Activated CD8-positive, alpha-beta T cell treated with anti-CD3 and anti-CD28 coated beads for 36 hours (primary cell): ENCODE measurements around the gene MICAL2. TPM values are rescaled to one million over a fixed set of nuclear protein-coding genes. Genes with fewer than 3 reads are reported as not detected.

Experiments used
- ATAC-seq: fragments of 200-7000 bp; cut with Tn5 transposase; one replicate; pipeline ENCODE4 v1.10.0; 2021; ENCODE audit warnings: mild to moderate bottlenecking, moderate library complexity
- CTCF ChIA-PET: fragments of 350-600 bp; sonication (Branson Sonifier 250); formaldehyde crosslinking; loops from one replicate; lab custom pipeline; 2021; ENCODE audit warnings: antibody characterized with exemption; lab: Charles Lee
- POLR2A ChIA-PET: fragments of 350-600 bp; sonication (Branson Sonifier 250); formaldehyde crosslinking; loops from one replicate; lab custom pipeline; 2021; ENCODE audit warnings: antibody characterized with exemption; lab: Charles Lee
- DNase-seq: peaks from one replicate; pipeline ENCODE4 v3.0.0-alpha.2; 2020
- H3K27ac Mint-ChIP-seq: one replicate; pipeline ENCODE4 v1.8.0; 2021; ENCODE audit warnings: mild to moderate bottlenecking, mixed read lengths
- H3K27me3 Mint-ChIP-seq: one replicate; pipeline ENCODE4 v1.8.0; 2021; ENCODE audit warnings: mixed read lengths
- H3K36me3 Mint-ChIP-seq: one replicate; pipeline ENCODE4 v1.8.0; 2021; ENCODE audit warnings: low read depth, mixed read lengths
- H3K4me1 Mint-ChIP-seq: one replicate; pipeline ENCODE4 v1.8.0; 2021; ENCODE audit warnings: low read depth, mixed read lengths
- H3K4me3 Mint-ChIP-seq: one replicate; pipeline ENCODE4 v1.8.0; 2021; ENCODE audit warnings: mild to moderate bottlenecking, moderate library complexity, mixed read lengths
- H3K9me3 Mint-ChIP-seq: one replicate; pipeline ENCODE4 v1.8.0; 2021; ENCODE audit warnings: mixed read lengths
- intact Hi-C: fragments of 100-400 bp; cut with micrococcal nuclease; formaldehyde crosslinking; loops from one replicate; pipeline ENCODE4 v1.10.0; 2022
- total RNA-seq, 2 experiments: library from RNA; stranded (reverse); gene quantifications; one replicate each; pipeline ENCODE4 v1.2.3, GENCODE V29; 2021
- TF ChIP-seq, protein P1 (sequence below): fragments of 200-600 bp; IDR thresholded peaks from one replicate; pipeline ENCODE4 v1.8.0; 2022; ENCODE audit warnings: antibody characterized with exemption, mild to moderate bottlenecking

MICAL2 gene
- total RNA-seq, 2 experiments from 2014 or later, result 99.8 to 105 TPM

DNA sequence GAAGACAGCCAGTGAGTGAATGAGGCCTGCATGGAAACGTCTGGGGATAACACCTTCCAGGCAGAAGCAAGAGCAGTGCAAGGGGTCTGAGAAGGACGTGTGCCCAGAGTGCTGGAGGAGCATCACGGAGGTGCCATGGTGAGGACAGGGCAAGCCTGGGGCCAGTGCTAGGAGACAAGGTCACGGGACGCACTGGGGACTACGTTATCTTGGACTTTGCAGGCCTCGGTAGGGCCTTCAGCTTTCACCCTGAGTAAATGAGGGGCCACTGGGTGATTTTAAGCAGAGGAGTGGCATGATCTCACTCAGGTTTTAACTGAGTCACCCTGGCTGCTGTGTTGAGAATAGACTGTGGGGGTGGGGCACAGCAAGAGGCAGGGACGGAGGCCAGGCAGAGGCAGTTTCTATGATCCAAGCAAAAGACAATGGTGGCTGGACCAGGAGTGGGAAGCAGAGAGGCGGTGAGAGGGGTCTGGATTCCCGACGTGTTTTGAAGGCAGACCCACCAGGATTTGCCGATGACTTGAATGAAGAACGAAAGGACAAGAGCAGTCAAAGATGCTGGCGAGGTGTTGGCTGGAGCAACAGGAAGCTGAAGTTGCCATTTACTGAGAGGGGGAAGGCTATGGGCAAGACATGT lies 164.3 kb downstream of the MICAL2 start:
- Mint-ChIP-seq H3K4me1 (no peaks in the 10 kb centered on the region), H3K4me3 (no peak overlapping the region), H3K27me3 (no peaks in the 10 kb centered on the region), H3K9me3 (no peaks in the 10 kb centered on the region), H3K36me3 (no peaks in the 10 kb centered on the region), H3K27ac (no peak overlapping the region)
- ChIA-PET POLR2A (interaction anchor here (0.9 kb wide), 1 partner anchor 14 kb away, joined by 3 read pairs; no protein-coding TSS in a partner anchor), CTCF (no interaction called here)
- TF ChIP-seq, protein P1, sequence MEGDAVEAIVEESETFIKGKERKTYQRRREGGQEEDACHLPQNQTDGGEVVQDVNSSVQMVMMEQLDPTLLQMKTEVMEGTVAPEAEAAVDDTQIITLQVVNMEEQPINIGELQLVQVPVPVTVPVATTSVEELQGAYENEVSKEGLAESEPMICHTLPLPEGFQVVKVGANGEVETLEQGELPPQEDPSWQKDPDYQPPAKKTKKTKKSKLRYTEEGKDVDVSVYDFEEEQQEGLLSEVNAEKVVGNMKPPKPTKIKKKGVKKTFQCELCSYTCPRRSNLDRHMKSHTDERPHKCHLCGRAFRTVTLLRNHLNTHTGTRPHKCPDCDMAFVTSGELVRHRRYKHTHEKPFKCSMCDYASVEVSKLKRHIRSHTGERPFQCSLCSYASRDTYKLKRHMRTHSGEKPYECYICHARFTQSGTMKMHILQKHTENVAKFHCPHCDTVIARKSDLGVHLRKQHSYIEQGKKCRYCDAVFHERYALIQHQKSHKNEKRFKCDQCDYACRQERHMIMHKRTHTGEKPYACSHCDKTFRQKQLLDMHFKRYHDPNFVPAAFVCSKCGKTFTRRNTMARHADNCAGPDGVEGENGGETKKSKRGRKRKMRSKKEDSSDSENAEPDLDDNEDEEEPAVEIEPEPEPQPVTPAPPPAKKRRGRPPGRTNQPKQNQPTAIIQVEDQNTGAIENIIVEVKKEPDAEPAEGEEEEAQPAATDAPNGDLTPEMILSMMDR, result no peak
- DNase-seq (peak; percentile 11), ATAC-seq (no peak)
- intact Hi-C loops, result no loop called here

DNA sequence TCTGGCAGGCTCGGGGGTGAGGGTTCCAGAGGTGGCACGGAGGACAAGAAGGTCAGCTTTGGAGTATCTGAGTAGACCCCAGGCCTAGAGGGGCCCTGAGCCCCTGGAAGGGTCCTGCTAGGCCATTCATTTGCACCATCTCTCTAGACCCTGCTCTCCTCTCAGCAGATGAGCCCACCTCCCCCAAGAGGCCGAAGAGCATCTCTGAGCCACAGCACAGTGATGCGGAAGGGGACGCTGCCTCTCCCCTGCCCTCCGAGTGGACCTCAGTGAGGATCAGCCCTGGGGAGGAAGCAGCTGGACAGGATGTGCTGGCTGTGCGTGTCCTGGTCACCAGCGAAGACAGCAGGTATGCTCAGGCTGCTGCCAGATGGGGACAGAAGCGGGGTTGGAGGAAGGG lies 165.4 kb downstream of the MICAL2 start:
- TF ChIP-seq, protein P1, result no peak
- H3K27me3 Mint-ChIP-seq, result no peaks in the 10 kb centered on the region
- intact Hi-C loops, result no loop called here
- no peak overlapping the region for H3K27ac Mint-ChIP-seq
- no peak for ATAC-seq
- no peaks in the 10 kb centered on the region for H3K36me3 Mint-ChIP-seq
- no peak overlapping the region for H3K4me3 Mint-ChIP-seq
- ChIA-PET CTCF (interaction anchor here (2.7 kb wide), 1 partner anchor 13 kb away, joined by 8 read pairs; no protein-coding TSS in a partner anchor), POLR2A (interaction anchor here (0.9 kb wide), 1 partner anchor 13 kb away, joined by 3 read pairs; no protein-coding TSS in a partner anchor)
- DNase-seq, result no peak
- peaks cover 3% of the 10 kb centered on the region for H3K4me1 Mint-ChIP-seq
- no peaks in the 10 kb centered on the region for H3K9me3 Mint-ChIP-seq

DNA sequence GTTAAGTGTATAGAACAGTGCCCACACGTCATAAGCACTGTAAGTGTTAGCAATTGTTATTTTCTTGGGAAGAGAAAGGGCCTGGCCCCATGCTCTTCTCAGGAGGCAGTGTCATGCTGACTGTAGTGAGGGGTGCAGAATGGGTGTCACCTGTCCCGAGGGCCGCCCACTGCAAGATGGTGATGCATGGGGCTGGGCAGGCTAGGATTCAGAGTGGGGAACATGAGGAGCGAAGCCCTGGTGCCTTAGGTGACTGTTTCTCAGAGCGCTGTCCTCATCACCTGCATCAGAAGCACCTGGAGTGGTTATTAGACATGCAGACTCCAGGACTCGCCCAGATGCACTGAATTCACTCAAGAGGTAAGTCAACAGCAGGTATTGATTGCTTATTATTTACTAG lies 166.0 kb downstream of the MICAL2 start:
- TF ChIP-seq, protein P1, result no peak
- Mint-ChIP-seq H3K9me3 (no peaks in the 10 kb centered on the region), H3K4me1 (peaks cover 5% of the 10 kb centered on the region), H3K4me3 (no peak overlapping the region), H3K36me3 (no peaks in the 10 kb centered on the region), H3K27ac (no peak overlapping the region), H3K27me3 (no peaks in the 10 kb centered on the region)
- ChIA-PET CTCF (interaction anchor here (2.7 to 9.0 kb wide), 2 partner anchors 12 to 229 kb away, joined by 8 to 167 read pairs; no protein-coding TSS in a partner anchor), POLR2A (no interaction called here)
- intact Hi-C loops, result no loop called here
- no peak for ATAC-seq
- DNase-seq, result no peak

DNA sequence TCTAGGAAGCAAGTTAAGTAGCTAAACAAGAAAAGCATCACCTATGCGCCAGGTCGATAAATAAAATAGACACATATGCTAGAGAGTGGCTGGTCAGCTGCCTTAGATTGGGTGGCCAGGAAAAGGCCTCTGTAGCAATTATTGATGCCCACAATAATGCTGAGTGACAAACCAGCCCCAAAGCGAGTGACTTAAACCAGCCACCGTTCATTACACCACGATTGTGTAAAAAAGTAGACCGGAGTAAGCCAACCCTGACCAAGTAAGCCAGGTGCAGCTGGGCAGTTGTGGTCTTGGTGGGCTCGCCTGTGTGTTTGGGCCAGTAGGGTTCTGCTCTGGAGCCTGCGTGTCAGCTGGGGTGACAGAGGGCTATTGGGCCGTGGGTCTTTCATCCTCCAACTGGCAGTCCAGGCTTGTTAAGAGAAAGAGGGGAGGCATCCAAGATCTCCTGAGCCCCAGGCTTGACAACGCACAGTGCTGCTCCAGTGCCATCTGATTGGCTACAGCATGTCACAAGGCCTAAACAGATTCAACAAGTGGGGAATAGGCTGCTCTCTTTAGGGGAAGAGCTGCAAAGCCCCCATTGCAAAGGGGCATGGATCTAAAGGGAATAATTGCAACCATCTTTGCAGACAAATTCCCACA lies 166.6 kb downstream of the MICAL2 start:
- ChIA-PET CTCF (interaction anchor here (1.7 to 9.0 kb wide), 3 partner anchors 12 to 233 kb away, joined by 5 to 167 read pairs (median 8); no protein-coding TSS in a partner anchor), POLR2A (no interaction called here)
- Mint-ChIP-seq H3K27ac (no peak overlapping the region), H3K9me3 (no peaks in the 10 kb centered on the region), H3K36me3 (no peaks in the 10 kb centered on the region), H3K4me1 (peaks cover 5% of the 10 kb centered on the region), H3K27me3 (no peaks in the 10 kb centered on the region), H3K4me3 (no peak overlapping the region)
- ATAC-seq (no peak), DNase-seq (no peak)
- intact Hi-C loops, result no loop called here
- TF ChIP-seq, protein P1, result no peak
